GM12873 (cell line): ENCODE data around the gene TTLL11.

Source experiments
- CTCF ChIP-seq: IDR thresholded peaks from 2 replicates; pipeline ENCODE4 v1.5.1; 2012; ENCODE audit warnings: low read depth, mild to moderate bottlenecking, moderate library complexity, low read length, control low read depth; ENCODE audit not compliant: insufficient read depth; ENCODE audit errors: missing control alignments

The TTLL11 gene

GRCh38 chr9:121818016-121818661 lies 275.0 kb downstream of the TTLL11 start:
- TF ChIP-seq CTCF, result no peak

GRCh38 chr9:121817476-121817875 lies 275.6 kb downstream of the TTLL11 start:
- no peak for TF ChIP-seq CTCF

DNA sequence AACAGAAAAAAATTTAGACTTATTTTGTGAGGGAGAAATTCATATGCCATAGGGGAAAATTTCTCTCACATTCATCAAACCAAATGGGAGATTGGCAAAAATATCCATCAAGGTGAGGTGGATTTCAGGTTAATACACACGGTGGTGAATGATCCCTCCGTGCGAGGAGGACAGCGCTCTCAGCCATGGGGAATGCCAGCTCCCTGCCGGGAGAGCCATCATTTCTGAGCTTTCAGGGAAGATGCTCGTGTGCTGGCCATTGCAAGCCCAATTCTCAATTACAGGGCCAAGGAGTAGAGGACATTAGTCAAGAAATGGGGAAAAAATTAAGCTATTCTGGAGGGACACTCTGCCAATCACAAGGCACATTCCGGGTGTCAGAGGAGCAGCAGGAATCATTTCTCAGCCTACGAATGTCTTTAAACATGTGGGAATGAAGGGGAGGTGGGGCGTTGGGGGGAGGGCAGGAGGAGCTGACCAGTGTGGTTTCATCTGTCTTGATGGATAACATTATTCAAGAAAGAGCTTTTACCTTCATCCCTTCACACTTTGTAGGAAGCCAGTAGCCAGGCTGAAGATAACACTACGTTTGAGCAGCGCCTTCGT lies 276.2 kb downstream of the TTLL11 start:
- no peak for TF ChIP-seq CTCF

GRCh38 chr9:121816449-121816817 lies 276.7 kb downstream of the TTLL11 start:
- TF ChIP-seq CTCF, result no peak

DNA sequence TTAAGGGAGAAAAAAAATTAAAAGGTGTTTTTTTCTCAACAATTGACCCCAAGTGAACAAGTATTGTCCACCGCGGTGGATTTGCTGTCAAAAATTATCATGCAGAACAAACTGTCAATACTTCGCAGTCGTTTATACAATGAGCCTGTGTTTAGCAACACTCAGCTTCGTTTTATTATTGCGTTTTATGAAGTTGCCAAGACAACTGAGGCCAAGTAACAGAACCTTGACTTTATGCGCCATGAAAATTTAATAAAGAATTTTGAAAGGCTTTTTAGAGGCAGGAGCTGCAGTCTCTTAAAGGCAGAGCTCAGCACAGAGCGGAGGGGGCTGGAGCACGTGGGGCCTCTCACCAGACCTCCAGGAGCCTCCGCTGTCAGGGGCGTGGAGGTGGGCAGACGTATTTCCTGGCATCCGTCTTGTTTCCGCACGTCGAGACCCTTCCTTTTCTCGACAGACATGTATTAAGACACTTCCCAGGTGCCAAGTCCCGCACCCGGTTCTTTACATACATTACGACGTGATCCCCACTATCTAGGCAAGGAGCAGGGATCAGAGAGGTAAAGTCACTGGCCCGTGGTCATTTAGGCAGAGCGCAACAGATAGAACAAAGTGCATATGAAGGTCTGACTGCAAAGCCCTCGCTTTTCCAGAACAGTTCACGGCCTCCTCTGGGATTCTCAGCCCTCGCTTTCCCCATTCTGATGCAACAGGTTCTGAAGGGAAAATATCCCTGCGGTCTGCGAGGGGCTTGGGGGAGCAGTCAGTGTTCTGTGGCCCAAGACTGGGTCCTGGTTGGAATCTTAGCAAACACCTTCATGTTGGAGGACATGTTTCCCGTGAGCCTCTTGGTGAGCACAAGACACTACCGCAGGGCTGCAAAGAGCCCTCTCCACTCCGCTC lies 277.3 kb downstream of the TTLL11 start:
- no peak for TF ChIP-seq CTCF

DNA sequence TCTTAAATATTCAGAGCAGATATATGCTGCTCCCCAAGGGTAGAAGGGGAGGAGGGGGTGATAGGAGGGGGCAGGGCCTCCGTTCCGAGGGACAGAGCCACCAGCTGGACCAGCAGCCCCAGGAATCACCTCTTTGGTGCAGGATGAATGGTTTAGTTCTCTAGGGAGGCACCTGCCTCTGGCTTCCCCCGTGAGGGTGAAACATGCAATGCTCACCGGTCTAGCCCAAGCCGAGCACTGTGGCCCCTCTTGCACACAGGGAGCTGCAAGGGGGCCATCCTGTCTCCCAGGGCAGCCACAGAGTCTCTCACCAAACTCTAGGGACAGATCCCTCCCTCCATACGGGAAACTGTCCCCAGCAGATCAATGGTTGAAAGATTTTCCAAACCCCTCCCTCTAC lies 278.0 kb downstream of the TTLL11 start:
- no peak for TF ChIP-seq CTCF

DNA sequence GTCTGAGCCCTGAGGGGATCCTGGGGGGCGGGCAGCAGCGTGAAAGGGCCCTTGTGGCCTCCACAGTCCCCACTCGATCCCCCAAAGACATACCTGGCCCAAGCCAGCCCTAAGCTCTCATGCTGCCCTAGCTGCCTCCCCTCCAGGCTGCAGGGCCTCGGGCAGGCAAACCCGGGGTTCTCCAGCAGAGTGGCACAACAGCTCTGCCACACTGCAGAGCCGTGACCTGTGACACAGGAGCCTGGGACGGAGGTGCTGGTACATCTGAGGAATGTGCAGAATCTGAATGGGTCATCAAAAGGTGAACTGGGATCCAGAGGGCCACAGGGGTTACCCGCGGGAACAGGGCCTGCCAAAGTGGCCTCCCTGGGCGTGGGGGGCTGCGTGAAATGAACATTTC lies 278.5 kb downstream of the TTLL11 start:
- no peak for TF ChIP-seq CTCF
